K562 (cell line): ENCODE data around the gene TARM1. TPM values are rescaled to one million over a fixed set of nuclear protein-coding genes. Genes with fewer than 3 reads are reported as not detected.

Source experiments
- ADNP ChIP-seq: fragments of 200-800 bp; sonication (Bioruptor generic); IDR thresholded peaks from 2 replicates; pipeline ENCODE4 v1.6.1; 2016; ENCODE audit warnings: missing genetic modification characterization, missing compliant biosample characterization
- ELF1 ChIP-seq: fragments of 200-800 bp; sonication (Bioruptor generic); IDR thresholded peaks from 2 replicates; pipeline ENCODE4 v1.6.1; 2016; ENCODE audit warnings: missing genetic modification characterization, missing compliant biosample characterization
- ETV1 ChIP-seq: fragments of 450-650 bp; conservative IDR thresholded peaks from 2 replicates; pipeline ENCODE4 v1.6.1; 2016; ENCODE audit warnings: missing genetic modification characterization, control low read depth, low read depth, missing compliant biosample characterization
- FOSL1 ChIP-seq: fragments of 200-800 bp; sonication (Bioruptor generic); conservative IDR thresholded peaks from 2 replicates; pipeline ENCODE4 v1.6.1; 2016; ENCODE audit warnings: missing genetic modification characterization, missing compliant biosample characterization
- GABPA ChIP-seq: fragments of 200-800 bp; sonication (Bioruptor generic); conservative IDR thresholded peaks from 2 replicates; pipeline ENCODE4 v1.6.1; 2016; ENCODE audit warnings: low read depth, missing genetic modification characterization, missing compliant biosample characterization
- HES1 ChIP-seq: fragments of 450-650 bp; IDR thresholded peaks from 2 replicates; pipeline ENCODE4 v1.6.1; 2016; ENCODE audit warnings: low read depth, mild to moderate bottlenecking, moderate library complexity
- HMG20A ChIP-seq: fragments of 450-650 bp; formaldehyde crosslinking; conservative IDR thresholded peaks from 2 replicates; pipeline ENCODE4 v1.4.0; 2020; ENCODE audit warnings: mild to moderate bottlenecking, mixed read lengths
- KDM5B ChIP-seq: fragments of 200-600 bp; sonication (generic); IDR thresholded peaks from 2 replicates; pipeline ENCODE4 v1.6.1; 2012; ENCODE audit warnings: low read depth, mild to moderate bottlenecking, moderate library complexity, low read length, control low read depth, inconsistent platforms; ENCODE audit not compliant: insufficient replicate concordance
- MBD1 ChIP-seq: fragments of 250-450 bp; sonication (Bioruptor Pico); IDR thresholded peaks from 2 replicates; pipeline ENCODE4 v1.8.0; 2022; ENCODE audit warnings: inconsistent platforms
- NBN ChIP-seq: fragments of 450-650 bp; IDR thresholded peaks from 2 replicates; pipeline ENCODE4 v1.6.1; 2016; ENCODE audit warnings: low read depth, mild to moderate bottlenecking
- NCOA2 ChIP-seq, 2 experiments: fragments of 450-650 bp; IDR thresholded peaks; 2 replicates each; pipeline ENCODE4 v1.6.1; 2018; ENCODE audit warnings: mild to moderate bottlenecking in 2 of 2, moderate library complexity in 1 of 2; ENCODE audit not compliant: partially characterized antibody in 2 of 2
- SMARCC2 ChIP-seq: fragments of 450-650 bp; IDR thresholded peaks from 2 replicates; pipeline ENCODE4 v1.6.1; 2017; ENCODE audit warnings: antibody characterized with exemption, moderate library complexity, mild to moderate bottlenecking, low read depth
- TRIM28 ChIP-seq: fragments of 450-650 bp; IDR thresholded peaks from 2 replicates; pipeline ENCODE4 v1.6.1; 2017
- U2AF1 ChIP-seq: fragments of 200-400 bp; formaldehyde crosslinking; optimal IDR thresholded peaks from 2 replicates; pipeline ENCODE3; 2017; ENCODE audit warnings: mild to moderate bottlenecking, low read depth, low read length, moderate library complexity
- U2AF2 ChIP-seq: fragments of 200-400 bp; formaldehyde crosslinking; optimal IDR thresholded peaks from 2 replicates; pipeline ENCODE3; 2017; ENCODE audit warnings: low read depth, mild to moderate bottlenecking, low read length
- ZNF239 ChIP-seq: fragments of 250-450 bp; sonication (Bioruptor Pico); IDR thresholded peaks from 2 replicates; pipeline ENCODE4 v1.4.0; 2020; ENCODE audit warnings: mild to moderate bottlenecking
- ZNF609 ChIP-seq: sonication (generic); formaldehyde crosslinking; IDR thresholded peaks from 2 replicates; pipeline ENCODE4 v1.8.1; 2023; ENCODE audit warnings: missing genetic modification reagents, mild to moderate bottlenecking, borderline replicate concordance
- polyA plus RNA-seq, 8 experiments: library from polyadenylated mRNA; depleted of rRNA in 4 of 8; stranded (reverse) in 5 of 8; unstranded in 3 of 8; fragments of >200 nt; fragmentation: Nextera tagmentation in 2 of 8; fragmentation: Illumina TruSeq in 1 of 8; extraction: Ambion mirVana in 2 of 8; extraction: Trizol in 1 of 8; gene quantifications; 2 replicates each; pipeline versions ENCODE4 v1.2.1 to v1.2.3, GENCODE V29; 2011 to 2014; ENCODE audit warnings: inconsistent platforms in 1 of 8, missing spikeins in 1 of 8
- total RNA-seq, 7 experiments: library from RNA; depleted of rRNA in 6 of 7; stranded (reverse); fragments of >200 nt in 6 of 7; fragmentation: Illumina TruSeq in 2 of 7; extraction: Trizol in 2 of 7; gene quantifications; 2 replicates each; pipeline versions ENCODE4 v1.2.1 to v1.2.3, GENCODE V29; 2011 to 2021; ENCODE audit warnings: low replicate concordance in 1 of 7
- TF ChIP-seq, protein P1 (sequence below): sonication (generic); formaldehyde crosslinking; IDR thresholded peaks from 2 replicates; pipeline ENCODE4 v1.8.0; 2022; ENCODE audit warnings: missing genetic modification reagents, mild to moderate bottlenecking, moderate library complexity, borderline replicate concordance

TARM1 gene
- total and polyA plus RNA-seq, 9 of the 15 experiments (the other 6 are each of a cell fraction or from before 2014, with no cell fraction given), result not detected

GRCh38 chr19:54102421-54103169, 21.4 kb upstream of the TARM1 start, which contains the start of gene NDUFA3 (continued):
- TF ChIP-seq ZNF239 (CRISPR knock-in tag) (no peak), ZNF609 (CRISPR knock-in tag) (no peak; the same call in none of the 2 replicates), HMG20A (no peak), U2AF2 (no peak), ADNP (peak; percentile 100), HES1 (no peak), TRIM28 (0 out of 2 replicates have a peak, but pooled peaks have one; percentile 63), U2AF1 (no peak), SMARCC2 (no peak), NBN (0 out of 2 replicates have a peak, but pooled peaks have one; percentile 62), NCOA2 (IDR thresholded peaks at IDR 0.05; ENCODE audit: partially characterized antibody in 2 of 2) (no peak), GABPA (tag) (peak; percentile 53; the same call in 1 of the 2 replicates), ELF1 (tag) (peak; percentile 67; the same call in 1 of the 2 replicates), FOSL1 (tag) (no peak), ETV1 (tag) (peak; percentile 56), KDM5B (peak; percentile 89), MBD1 (CRISPR knock-in tag) (no peak)
- TF ChIP-seq, protein P1, sequence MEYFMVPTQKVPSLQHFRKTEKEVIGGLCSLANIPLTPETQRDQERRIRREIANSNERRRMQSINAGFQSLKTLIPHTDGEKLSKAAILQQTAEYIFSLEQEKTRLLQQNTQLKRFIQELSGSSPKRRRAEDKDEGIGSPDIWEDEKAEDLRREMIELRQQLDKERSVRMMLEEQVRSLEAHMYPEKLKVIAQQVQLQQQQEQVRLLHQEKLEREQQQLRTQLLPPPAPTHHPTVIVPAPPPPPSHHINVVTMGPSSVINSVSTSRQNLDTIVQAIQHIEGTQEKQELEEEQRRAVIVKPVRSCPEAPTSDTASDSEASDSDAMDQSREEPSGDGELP (CRISPR knock-in tag), result peak; percentile 61; the same call in 1 of the 2 replicates
